Measurements from ENCODE around the gene ZBTB20. TPM values are rescaled to one million over a fixed set of nuclear protein-coding genes. Genes with fewer than 3 reads are reported as not detected.

ZBTB20 gene
- total and polyA plus RNA-seq, 9 donors, result 4.3 to 160 (median 107) TPM

DNA sequence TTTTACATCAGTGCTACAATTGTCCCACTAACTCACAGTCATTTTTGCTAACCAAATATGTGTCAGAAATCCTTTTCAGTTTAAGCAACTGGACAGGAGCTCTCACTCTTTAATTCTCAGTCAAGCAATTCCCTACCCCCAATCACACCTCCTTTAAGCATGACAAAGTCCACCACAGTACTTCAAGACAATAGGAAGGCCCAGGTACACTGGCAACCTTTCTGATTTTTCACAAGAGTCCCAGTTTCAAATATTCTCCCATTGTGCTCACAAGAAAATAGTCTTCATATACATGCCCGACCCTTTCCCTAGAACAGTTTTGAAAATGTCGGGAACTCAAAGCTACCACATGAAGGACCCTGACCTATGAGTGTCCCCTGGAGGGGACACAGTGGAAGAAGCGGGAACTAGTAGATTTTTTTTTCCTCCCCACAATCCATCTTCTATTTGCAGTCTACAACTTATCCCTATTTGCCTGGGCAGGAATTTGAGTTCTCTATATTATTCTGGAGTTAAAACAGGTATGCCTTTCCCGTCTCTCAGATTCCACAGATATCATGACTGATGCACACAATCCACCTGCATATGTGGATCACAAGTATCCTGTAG lies 439.7 kb downstream of the ZBTB20 start:
- Histone ChIP-seq H3K27me3 (no peaks in the 10 kb centered on the region), H3K27ac (no peak overlapping the region), H3K4me1 (ENCODE audit: insufficient read depth) (peaks cover 5% of the 10 kb centered on the region), H3K9me3 (no peaks in the 10 kb centered on the region), H3K4me3 (no peak overlapping the region), H3K36me3 (no peaks in the 10 kb centered on the region)
- no peak for DNase-seq
- 93 to 97% (median 95%) methylated on average over 4 of the region's 4 CpGs for WGBS, 3 donors
- intact Hi-C loops (cut with DNase I), result loop anchor here in 1 of 4 donors (2.0 kb wide), 1 partner anchor 35 kb away; no protein-coding TSS in a partner anchor
- TF ChIP-seq EP300 (IDR thresholded peaks at IDR 0.05) (no peak), POLR2A (IDR thresholded peaks at IDR 0.05) (no peak)
- TF ChIP-seq, protein P1, sequence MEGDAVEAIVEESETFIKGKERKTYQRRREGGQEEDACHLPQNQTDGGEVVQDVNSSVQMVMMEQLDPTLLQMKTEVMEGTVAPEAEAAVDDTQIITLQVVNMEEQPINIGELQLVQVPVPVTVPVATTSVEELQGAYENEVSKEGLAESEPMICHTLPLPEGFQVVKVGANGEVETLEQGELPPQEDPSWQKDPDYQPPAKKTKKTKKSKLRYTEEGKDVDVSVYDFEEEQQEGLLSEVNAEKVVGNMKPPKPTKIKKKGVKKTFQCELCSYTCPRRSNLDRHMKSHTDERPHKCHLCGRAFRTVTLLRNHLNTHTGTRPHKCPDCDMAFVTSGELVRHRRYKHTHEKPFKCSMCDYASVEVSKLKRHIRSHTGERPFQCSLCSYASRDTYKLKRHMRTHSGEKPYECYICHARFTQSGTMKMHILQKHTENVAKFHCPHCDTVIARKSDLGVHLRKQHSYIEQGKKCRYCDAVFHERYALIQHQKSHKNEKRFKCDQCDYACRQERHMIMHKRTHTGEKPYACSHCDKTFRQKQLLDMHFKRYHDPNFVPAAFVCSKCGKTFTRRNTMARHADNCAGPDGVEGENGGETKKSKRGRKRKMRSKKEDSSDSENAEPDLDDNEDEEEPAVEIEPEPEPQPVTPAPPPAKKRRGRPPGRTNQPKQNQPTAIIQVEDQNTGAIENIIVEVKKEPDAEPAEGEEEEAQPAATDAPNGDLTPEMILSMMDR (IDR thresholded peaks at IDR 0.05), result no peak

DNA sequence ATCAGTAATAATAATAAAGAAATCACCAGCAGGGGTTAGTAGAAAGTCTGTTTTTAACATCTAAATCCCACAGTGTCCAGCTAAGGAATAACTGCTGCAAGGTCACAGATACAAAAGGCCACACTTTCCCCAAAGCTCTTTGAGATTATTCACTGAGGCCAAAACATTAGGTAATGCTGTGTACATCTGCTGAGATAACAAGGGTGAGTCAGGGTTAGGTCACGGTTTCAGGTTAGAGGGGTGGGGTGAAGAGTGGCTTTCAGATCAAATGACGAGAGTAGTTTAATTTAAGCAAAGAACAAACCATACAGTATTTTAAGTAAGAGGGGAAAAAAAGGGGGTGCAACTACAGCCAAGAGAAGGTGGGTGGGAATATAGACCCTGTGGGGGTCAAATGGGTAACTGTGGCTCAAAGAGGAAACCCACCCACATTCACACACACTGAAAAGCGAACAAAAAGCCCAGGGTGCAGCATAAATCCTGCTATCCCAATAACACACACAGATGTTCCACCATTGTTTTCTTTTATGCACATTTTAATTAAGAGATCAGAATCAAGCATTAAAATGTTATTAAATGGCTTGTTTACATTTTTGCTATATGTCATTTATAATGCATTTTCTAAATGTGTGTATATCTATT lies 440.4 kb downstream of the ZBTB20 start:
- WGBS, 3 donors, result 73 to 81% (median 74%) methylated on average over 3 of the region's 3 CpGs
- TF ChIP-seq POLR2A (IDR thresholded peaks at IDR 0.05) (no peak), EP300 (IDR thresholded peaks at IDR 0.05) (no peak)
- TF ChIP-seq, protein P1 (IDR thresholded peaks at IDR 0.05), result no peak
- no peak overlapping the region for H3K27ac ChIP-seq
- H3K4me3 ChIP-seq, result no peak overlapping the region
- H3K4me1 ChIP-seq (ENCODE audit: insufficient read depth), result peaks cover 5% of the 10 kb centered on the region
- intact Hi-C loops (cut with DNase I), result loop anchor here in 1 of 4 donors (2.0 kb wide), 1 partner anchor 34 kb away; no protein-coding TSS in a partner anchor
- no peak for DNase-seq
- no peaks in the 10 kb centered on the region for H3K9me3 ChIP-seq
- H3K36me3 ChIP-seq, result no peaks in the 10 kb centered on the region
- H3K27me3 ChIP-seq, result no peaks in the 10 kb centered on the region

DNA sequence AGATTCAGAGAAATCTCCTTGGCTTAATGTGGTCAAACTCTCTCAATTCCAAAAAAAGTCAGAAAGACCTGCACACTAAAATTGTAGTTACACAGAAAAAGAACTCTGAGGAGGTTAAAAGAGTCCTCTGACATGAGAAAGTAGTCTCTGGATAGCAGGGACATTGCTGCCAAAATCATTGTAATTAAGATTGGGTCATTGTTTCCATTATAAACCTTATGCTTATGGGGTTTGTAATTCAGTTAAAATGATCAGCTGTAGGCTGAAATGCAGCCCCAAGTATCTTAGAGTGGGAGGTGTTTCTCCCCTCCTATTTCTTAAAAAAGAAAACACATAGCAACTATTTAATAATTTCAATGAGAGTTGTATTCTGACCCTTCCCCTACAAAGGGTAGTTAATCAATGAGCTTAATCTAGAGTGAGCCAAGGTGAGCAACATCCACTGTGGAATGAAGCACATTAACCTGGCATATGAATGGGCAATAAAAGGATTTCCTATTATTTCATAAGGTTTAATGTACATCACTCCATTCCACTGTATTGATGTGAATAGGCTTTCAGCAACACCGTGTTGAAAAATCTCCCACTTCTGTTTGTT lies 446.4 kb downstream of the ZBTB20 start:
- Histone ChIP-seq H3K27me3 (no peaks in the 10 kb centered on the region), H3K4me1 (ENCODE audit: insufficient read depth) (peaks cover 2% of the 10 kb centered on the region), H3K4me3 (no peak overlapping the region), H3K27ac (no peak overlapping the region), H3K9me3 (no peaks in the 10 kb centered on the region), H3K36me3 (no peaks in the 10 kb centered on the region)
- no peak for DNase-seq
- no peak for TF ChIP-seq EP300 (IDR thresholded peaks at IDR 0.05)
- TF ChIP-seq POLR2A (IDR thresholded peaks at IDR 0.05), result no peak
- TF ChIP-seq, protein P1 (IDR thresholded peaks at IDR 0.05), result no peak
- 49 to 60% (median 58%) methylated on average over 1 of the region's 1 CpG for WGBS, 3 donors
- intact Hi-C loops (cut with DNase I), result no loop called here

DNA sequence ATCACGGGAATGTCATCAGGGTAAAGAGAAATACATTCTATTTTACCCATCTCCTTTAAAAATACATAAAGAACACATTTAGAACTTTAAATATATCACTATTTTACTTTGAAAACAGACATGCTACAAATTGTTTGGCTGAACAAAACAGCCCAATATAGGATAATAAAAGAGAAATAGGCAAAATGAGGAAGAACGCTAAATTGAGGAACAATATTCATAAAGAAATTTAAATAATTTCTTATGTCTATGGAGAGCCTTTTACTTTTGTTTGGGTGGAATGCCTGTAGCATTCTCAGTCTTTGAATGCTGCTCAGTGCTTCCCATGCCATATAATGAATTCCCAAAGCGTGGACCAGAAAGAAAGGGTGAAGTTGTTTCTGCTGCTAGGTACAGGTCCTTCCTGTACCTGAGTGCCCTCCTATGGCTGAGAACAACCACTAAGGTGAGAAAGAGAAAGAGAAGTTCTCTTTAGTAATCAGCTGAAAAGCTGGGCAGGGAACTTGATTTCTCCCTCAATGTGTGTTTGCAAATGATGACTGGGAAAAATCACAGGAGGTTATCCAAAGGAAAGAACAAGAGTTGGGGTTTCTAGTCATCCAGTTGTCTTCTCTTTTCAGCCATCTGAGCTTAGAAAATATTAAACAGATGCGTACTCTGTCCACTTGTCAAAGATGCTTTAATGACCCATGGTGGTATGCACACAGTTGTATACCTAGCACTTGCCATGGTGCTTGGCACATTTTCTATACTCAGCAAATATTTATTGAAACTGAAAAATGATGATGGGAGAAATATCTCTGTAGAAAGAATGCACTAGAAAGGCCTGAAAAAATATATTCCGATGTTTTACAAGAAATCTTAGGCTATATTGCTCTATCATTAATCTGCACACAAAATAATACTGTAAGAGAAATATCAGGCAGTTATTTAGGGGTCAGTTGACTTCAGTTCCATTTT lies 448.7 kb downstream of the ZBTB20 start:
- peaks cover 2% of the 10 kb centered on the region for H3K4me1 ChIP-seq (ENCODE audit: insufficient read depth)
- TF ChIP-seq POLR2A (IDR thresholded peaks at IDR 0.05), result no peak
- TF ChIP-seq, protein P1 (IDR thresholded peaks at IDR 0.05), result no peak
- TF ChIP-seq EP300 (IDR thresholded peaks at IDR 0.05), result no peak
- no peak overlapping the region for H3K27ac ChIP-seq
- intact Hi-C loops (cut with DNase I), result no loop called here
- no peaks in the 10 kb centered on the region for H3K36me3 ChIP-seq
- WGBS, 3 donors, result 85 to 97% (median 90%) methylated on average over 5 of the region's 5 CpGs
- H3K9me3 ChIP-seq, result no peaks in the 10 kb centered on the region
- no peak for DNase-seq
- no peaks in the 10 kb centered on the region for H3K27me3 ChIP-seq
- H3K4me3 ChIP-seq, result no peak overlapping the region
